SKM-1 treated with dmso at 0.1 percent for 144 hours (cell line): ENCODE measurements around the gene GPSM1.

ENCODE experiments used
- DNase-seq: peaks from one replicate; lab custom pipeline; 2025; ENCODE audit not compliant: unreplicated experiment; lab: John Stamatoyannopoulos, UW

The GPSM1 gene

GRCh38 chr9:136327304-136327974 is at the start of gene GPSM1:
Gene GPSM1 (plus strand): TSS chr9:136327539. CDS start chr9:136327696, 157 bp downstream.
- DNase-seq: peak; percentile 13

- DNase-seq: no peak
Observed at GRCh38 chr9:136277746-136278145, 49.6 kb upstream of the GPSM1 start.

- no peak for DNase-seq
Observed at GRCh38 chr9:136278221-136278620, 49.1 kb upstream of the GPSM1 start.

GRCh38 chr9:136278894-136279293 is 48.4 kb upstream of the GPSM1 start:
- DNase-seq: no peak

GRCh38 chr9:136279471-136279870 is 47.9 kb upstream of the GPSM1 start:
- no peak for DNase-seq

- no peak for DNase-seq
Observed at GRCh38 chr9:136280535-136281315, 46.6 kb upstream of the GPSM1 start.

- no peak for DNase-seq
Observed at GRCh38 chr9:136281421-136282271, 45.7 kb upstream of the GPSM1 start.

- DNase-seq: no peak
Observed at GRCh38 chr9:136282272-136282861, 45.0 kb upstream of the GPSM1 start.

- peak; percentile 37 for DNase-seq
Observed at GRCh38 chr9:136283291-136284235, 43.8 kb upstream of the GPSM1 start.

GRCh38 chr9:136284311-136284710 is 43.0 kb upstream of the GPSM1 start:
- no peak for DNase-seq

GRCh38 chr9:136284951-136285350 is 42.4 kb upstream of the GPSM1 start:
- DNase-seq: no peak

GRCh38 chr9:136285501-136286358 is 41.6 kb upstream of the GPSM1 start:
- no peak for DNase-seq

- no peak for DNase-seq
Observed at GRCh38 chr9:136286359-136286986, 40.9 kb upstream of the GPSM1 start.

- no peak for DNase-seq
Observed at GRCh38 chr9:136286987-136287379, 40.4 kb upstream of the GPSM1 start.

GRCh38 chr9:136287960-136288753 is 39.2 kb upstream of the GPSM1 start:
- DNase-seq: no peak

GRCh38 chr9:136289651-136290507 is 37.5 kb upstream of the GPSM1 start:
- DNase-seq: no peak

- DNase-seq: no peak
Observed at GRCh38 chr9:136290508-136291000, 36.8 kb upstream of the GPSM1 start.
